ENCODE results near the gene PPP1R13L. TPM values are rescaled to one million over a fixed set of nuclear protein-coding genes. Genes with fewer than 3 reads are reported as not detected.

PPP1R13L gene
- total RNA-seq, 4 donors from 2014 or later: 28.5 to 298 (median 44.4) TPM

GRCh38 chr19:45347570-45348366, 57.1 kb downstream of the PPP1R13L start:
- Histone ChIP-seq H3K4me3 (no peak overlapping the region), H3K36me3 (no peaks in the 10 kb centered on the region), H3K9me3 (no peaks in the 10 kb centered on the region), H3K27me3 (peaks cover 47% of the 10 kb centered on the region), H3K4me1 (no peaks in the 10 kb centered on the region), H3K27ac (no peak overlapping the region)
- no peak for TF ChIP-seq POLR2AphosphoS5 (IDR thresholded peaks at IDR 0.05)
- no peak for TF ChIP-seq POLR2A (IDR thresholded peaks at IDR 0.05)
- no peak for TF ChIP-seq EP300 (IDR thresholded peaks at IDR 0.05; ENCODE audit: low read depth)
- no peak for TF ChIP-seq CTCF (IDR thresholded peaks at IDR 0.05)
- 73% methylated on average over 20 of the region's 25 CpGs; no CpG with 5 or more reads in 1 of the 2 donors for WGBS, 2 donors (ENCODE audit: low coverage in 1 of 2)
- in situ Hi-C loops (cut with MboI; ENCODE audit: low pct_ligation_motif_present in 1 of 4, low pct_unique_long_range_greater_than_20kb in 1 of 4, low sequenced_read_pairs in 3 of 4) (no loop called here), intact Hi-C loops (cut with DNase I; ENCODE audit: low total_unique reads) (loop anchor here (10.0 kb wide), 1 partner anchor 243 kb away; no protein-coding TSS in a partner anchor)
- no peak for DNase-seq

- no peaks in the 10 kb centered on the region for H3K4me1 ChIP-seq
- no peaks in the 10 kb centered on the region for H3K9me3 ChIP-seq
- TF ChIP-seq POLR2AphosphoS5 (IDR thresholded peaks at IDR 0.05): no peak
- TF ChIP-seq EP300 (IDR thresholded peaks at IDR 0.05; ENCODE audit: low read depth): no peak
- no peak for TF ChIP-seq POLR2A (IDR thresholded peaks at IDR 0.05)
- TF ChIP-seq CTCF (IDR thresholded peaks at IDR 0.05): no peak
- H3K4me3 ChIP-seq: no peak overlapping the region
- H3K27me3 ChIP-seq: peaks cover 59% of the 10 kb centered on the region
- 19% methylated on average over 7 of the region's 27 CpGs; no CpG with 5 or more reads in 1 of the 2 donors for WGBS, 2 donors (ENCODE audit: low coverage in 1 of 2)
- no peak for DNase-seq
- H3K27ac ChIP-seq: no peak overlapping the region
- intact Hi-C loops (cut with DNase I; ENCODE audit: low total_unique reads) (loop anchor here (10.0 kb wide), 1 partner anchor 242 kb away; no protein-coding TSS in a partner anchor), in situ Hi-C loops (cut with MboI; ENCODE audit: low pct_ligation_motif_present in 1 of 4, low pct_unique_long_range_greater_than_20kb in 1 of 4, low sequenced_read_pairs in 3 of 4) (no loop called here)
- no peaks in the 10 kb centered on the region for H3K36me3 ChIP-seq
These were observed 58.4 kb downstream of the PPP1R13L start for GRCh38 chr19:45346449-45346848.

DNA sequence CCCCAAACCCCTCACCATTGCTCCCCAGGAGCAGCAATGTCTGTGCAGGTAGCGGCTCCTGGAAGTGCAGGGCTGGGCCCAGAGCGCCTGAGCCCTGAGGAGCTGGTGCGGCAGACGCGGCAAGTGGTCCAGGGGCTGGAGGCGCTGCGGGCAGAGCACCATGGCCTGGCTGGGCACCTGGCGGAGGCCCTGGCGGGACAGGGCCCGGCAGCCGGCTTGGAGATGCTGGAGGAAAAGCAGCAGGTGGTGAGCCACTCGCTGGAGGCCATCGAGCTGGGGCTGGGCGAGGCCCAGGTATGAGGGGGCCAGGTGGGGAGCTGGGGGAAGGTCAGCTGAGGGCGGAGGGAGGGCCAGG, 59.4 kb downstream of the PPP1R13L start:
- Histone ChIP-seq H3K9me3 (no peaks in the 10 kb centered on the region), H3K4me3 (no peak overlapping the region), H3K27ac (no peak overlapping the region), H3K36me3 (no peaks in the 10 kb centered on the region), H3K27me3 (peaks cover 66% of the 10 kb centered on the region), H3K4me1 (peaks cover 0 to 5% (median 4%) of the 10 kb centered on the region in 4 donors)
- intact Hi-C loops (cut with DNase I; ENCODE audit: low total_unique reads): loop anchor here (10.0 kb wide), 1 partner anchor 241 kb away; no protein-coding TSS in a partner anchor
- DNase-seq: no peak
- WGBS, 2 donors (ENCODE audit: low coverage in 1 of 2): 61% methylated on average over 15 of the region's 15 CpGs; no CpG with 5 or more reads in 1 of the 2 donors
- TF ChIP-seq POLR2A (IDR thresholded peaks at IDR 0.05) (no peak), POLR2AphosphoS5 (IDR thresholded peaks at IDR 0.05) (no peak), CTCF (IDR thresholded peaks at IDR 0.05) (no peak), EP300 (IDR thresholded peaks at IDR 0.05; ENCODE audit: low read depth) (no peak)
- in situ Hi-C loops (cut with MboI; ENCODE audit: low pct_ligation_motif_present in 1 of 4, low pct_unique_long_range_greater_than_20kb in 1 of 4, low sequenced_read_pairs in 3 of 4): no loop called here

DNA sequence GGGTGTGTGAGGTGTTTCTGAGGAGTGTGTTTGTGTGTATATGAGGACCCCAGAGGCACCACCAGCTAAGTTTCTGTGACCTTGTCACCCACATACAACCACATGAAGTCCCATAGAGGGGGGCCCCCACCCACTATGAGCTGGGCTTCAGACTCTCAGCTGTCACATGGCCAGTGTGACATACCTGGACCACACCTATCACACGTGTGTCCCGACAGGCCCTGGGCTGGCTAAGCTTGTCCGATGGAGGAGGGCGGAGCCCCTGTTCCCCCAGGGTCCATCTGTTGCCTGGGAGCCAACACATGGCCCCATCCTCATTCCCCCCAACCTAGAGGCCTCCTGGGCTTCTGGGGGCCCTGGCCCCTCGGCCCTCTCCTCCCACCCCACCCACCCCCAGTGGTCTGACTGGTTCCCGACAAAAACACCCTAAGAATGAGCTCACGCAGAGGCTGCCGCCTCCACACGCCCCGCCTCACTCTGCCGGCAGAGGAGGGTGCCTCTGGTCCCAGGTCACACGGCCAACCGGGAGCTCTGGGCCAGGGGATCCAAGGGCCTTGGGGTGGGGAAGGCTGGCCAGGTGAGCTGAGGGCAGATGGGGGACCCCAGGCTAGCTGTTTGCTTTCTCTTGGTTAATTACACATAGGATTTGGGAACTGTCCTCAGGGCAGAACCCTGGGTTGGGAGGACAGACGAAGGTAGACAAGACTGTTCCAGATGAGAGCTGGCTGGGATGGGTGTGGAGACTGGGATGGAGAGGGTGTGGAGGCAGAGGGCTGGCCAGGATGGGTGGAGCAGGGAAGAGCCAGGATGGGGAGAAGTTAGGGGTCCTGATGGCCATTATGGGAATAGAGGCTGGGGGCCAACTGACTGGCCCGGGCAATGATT, 60.0 kb downstream of the PPP1R13L start:
- Histone ChIP-seq H3K36me3 (no peaks in the 10 kb centered on the region), H3K4me3 (no peak overlapping the region), H3K27me3 (peaks cover 72% of the 10 kb centered on the region), H3K4me1 (peaks cover 0 to 9% (median 8%) of the 10 kb centered on the region in 4 donors), H3K27ac (no peak overlapping the region), H3K9me3 (no peaks in the 10 kb centered on the region)
- no peak for TF ChIP-seq CTCF (IDR thresholded peaks at IDR 0.05)
- TF ChIP-seq POLR2AphosphoS5 (IDR thresholded peaks at IDR 0.05): no peak
- TF ChIP-seq POLR2A (IDR thresholded peaks at IDR 0.05): no peak
- intact Hi-C loops (cut with DNase I; ENCODE audit: low total_unique reads): loop anchor here (10.0 kb wide), 1 partner anchor 240 kb away; no protein-coding TSS in a partner anchor
- 26% methylated on average over 15 of the region's 15 CpGs; no CpG with 5 or more reads in 1 of the 2 donors for WGBS, 2 donors (ENCODE audit: low coverage in 1 of 2)
- in situ Hi-C loops (cut with MboI; ENCODE audit: low pct_ligation_motif_present in 1 of 4, low pct_unique_long_range_greater_than_20kb in 1 of 4, low sequenced_read_pairs in 3 of 4): no loop called here
- no peak for DNase-seq
